Peyer's patch (tissue), 4 donors: ENCODE results near the gene AKT3. TPM values are rescaled to one million over a fixed set of nuclear protein-coding genes. Genes with fewer than 3 reads are reported as not detected.

ENCODE experiments used
- DNase-seq, 3 donors: peaks; one replicate each; pipeline ENCODE4 v3.0.0-alpha.2; 2017 to 2019
- H3K27ac ChIP-seq, 4 donors: fragments of 200-600 bp; sonication (generic); one replicate each; pipeline ENCODE4 v1.5.1; 2016 to 2019
- H3K27me3 ChIP-seq, 2 donors: fragments of 200-600 bp; sonication (generic); one replicate each; pipeline ENCODE4 v1.5.1; 2019
- H3K36me3 ChIP-seq, 3 donors: fragments of 200-600 bp; sonication (generic); one replicate each; pipeline ENCODE4 v1.5.1; 2016 to 2019
- H3K4me1 ChIP-seq, 4 donors: fragments of 200-600 bp; sonication (generic); one replicate each; pipeline ENCODE4 v1.5.1; 2016 to 2019
- H3K4me3 ChIP-seq, 4 donors: fragments of 200-600 bp; sonication (generic); 1 replicate in 3 of 4; 2 replicates in 1 of 4; pipeline ENCODE4 v1.5.1; 2016 to 2019; ENCODE audit warnings: mild to moderate bottlenecking in 1 of 4
- H3K9me3 ChIP-seq, 4 donors: fragments of 200-600 bp; sonication (generic); one replicate each; pipeline ENCODE4 v1.5.1; 2016 to 2019; ENCODE audit warnings: mild to moderate bottlenecking in 1 of 4
- POLR2A ChIP-seq, 2 donors: fragments of 450-650 bp; IDR thresholded peaks; one replicate each; pipeline ENCODE4 v1.5.1; 2017; ENCODE audit warnings: antibody characterized with exemption in 2 of 2, mild to moderate bottlenecking in 2 of 2, moderate library complexity in 2 of 2
- total RNA-seq, 4 donors: library from RNA; depleted of rRNA; stranded (reverse); fragments of >200 nt; gene quantifications; one replicate each; pipeline ENCODE4 v1.1.0, GENCODE V29; 2016
- TF ChIP-seq, protein P1 (sequence below), 6 experiments: fragments of 450-650 bp in 4 of 6; fragments of 200-600 bp in 2 of 6; sonication (generic) in 1 of 6; IDR thresholded peaks; one replicate each; pipeline ENCODE4 v1.5.1; 2017 to 2019; ENCODE audit warnings: antibody characterized with exemption in 6 of 6, mild to moderate bottlenecking in 3 of 6, moderate library complexity in 1 of 6

The AKT3 gene
- total RNA-seq, 4 donors from 2014 or later, result 4.4 to 71.8 (median 15.2) TPM

DNA sequence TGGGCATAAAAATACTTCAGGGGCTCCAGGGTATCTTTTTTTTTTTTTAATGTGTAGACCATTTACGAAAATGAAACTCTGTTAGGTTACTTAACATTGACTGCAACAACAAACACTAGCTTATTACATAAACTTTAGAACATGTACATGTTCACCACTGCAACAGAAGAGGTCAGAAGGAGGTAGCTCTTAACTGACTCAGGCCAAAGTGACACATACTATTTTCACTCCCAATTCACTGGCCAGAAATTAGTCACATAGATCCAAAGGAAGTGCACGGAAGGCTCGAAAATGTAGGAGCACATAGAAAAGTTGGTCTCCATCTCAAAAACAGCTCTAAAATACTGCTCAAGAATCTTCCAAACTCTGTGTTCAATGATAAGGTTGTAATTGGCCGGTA is 107.2 kb downstream of the AKT3 start:
- TF ChIP-seq, protein P1, sequence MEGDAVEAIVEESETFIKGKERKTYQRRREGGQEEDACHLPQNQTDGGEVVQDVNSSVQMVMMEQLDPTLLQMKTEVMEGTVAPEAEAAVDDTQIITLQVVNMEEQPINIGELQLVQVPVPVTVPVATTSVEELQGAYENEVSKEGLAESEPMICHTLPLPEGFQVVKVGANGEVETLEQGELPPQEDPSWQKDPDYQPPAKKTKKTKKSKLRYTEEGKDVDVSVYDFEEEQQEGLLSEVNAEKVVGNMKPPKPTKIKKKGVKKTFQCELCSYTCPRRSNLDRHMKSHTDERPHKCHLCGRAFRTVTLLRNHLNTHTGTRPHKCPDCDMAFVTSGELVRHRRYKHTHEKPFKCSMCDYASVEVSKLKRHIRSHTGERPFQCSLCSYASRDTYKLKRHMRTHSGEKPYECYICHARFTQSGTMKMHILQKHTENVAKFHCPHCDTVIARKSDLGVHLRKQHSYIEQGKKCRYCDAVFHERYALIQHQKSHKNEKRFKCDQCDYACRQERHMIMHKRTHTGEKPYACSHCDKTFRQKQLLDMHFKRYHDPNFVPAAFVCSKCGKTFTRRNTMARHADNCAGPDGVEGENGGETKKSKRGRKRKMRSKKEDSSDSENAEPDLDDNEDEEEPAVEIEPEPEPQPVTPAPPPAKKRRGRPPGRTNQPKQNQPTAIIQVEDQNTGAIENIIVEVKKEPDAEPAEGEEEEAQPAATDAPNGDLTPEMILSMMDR (IDR thresholded peaks at IDR 0.05), result no peak
- TF ChIP-seq POLR2A (IDR thresholded peaks at IDR 0.05), result no peak

DNA sequence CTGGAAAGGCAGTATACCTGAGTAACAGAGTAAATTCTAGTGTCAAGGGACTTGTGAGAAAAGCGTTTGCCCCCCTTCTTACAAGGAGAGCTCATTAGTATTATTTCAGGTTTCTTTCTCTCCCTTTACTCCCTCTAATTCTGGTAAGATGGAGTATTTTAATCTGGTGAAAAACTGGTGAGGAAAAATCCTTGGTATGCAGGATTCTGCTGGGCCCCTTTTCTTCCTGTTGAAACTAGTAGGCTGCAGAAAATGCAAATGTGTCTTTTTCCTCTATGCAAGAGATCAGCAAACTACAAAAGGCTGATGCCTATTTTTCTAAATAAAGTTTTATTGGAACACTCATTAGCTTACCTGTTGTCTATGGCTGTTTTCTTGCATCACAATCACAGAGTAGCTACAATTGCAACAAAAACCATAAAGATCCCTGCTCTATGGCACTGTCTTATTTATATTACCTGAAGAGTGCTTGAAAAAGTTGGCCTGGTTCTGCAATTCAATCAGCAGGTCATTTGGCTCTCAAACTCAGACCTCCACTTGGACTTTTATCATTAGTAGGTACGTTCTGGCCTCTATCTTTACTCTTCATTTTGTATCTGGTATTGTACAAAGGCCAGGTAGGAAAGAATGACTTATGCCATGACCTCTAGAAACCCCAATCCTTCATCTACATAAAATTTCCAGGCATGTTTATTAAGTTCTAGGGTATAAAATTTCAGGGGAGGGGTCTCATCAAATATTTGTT is 109.6 kb downstream of the AKT3 start:
- Histone ChIP-seq H3K27me3 (no peaks in the 10 kb centered on the region), H3K27ac (no peak overlapping the region)
- no peak for DNase-seq

More for the DNA sequence above, 107.2 kb downstream of the AKT3 start:
- no peak overlapping the region for H3K4me3 ChIP-seq
- H3K4me1 ChIP-seq, result no peaks in the 10 kb centered on the region
- H3K9me3 ChIP-seq, result no peaks in the 10 kb centered on the region
- DNase-seq, result no peak
- no peaks in the 10 kb centered on the region for H3K27me3 ChIP-seq
- H3K27ac ChIP-seq, result no peak overlapping the region
- H3K36me3 ChIP-seq, result no peaks in the 10 kb centered on the region

DNA sequence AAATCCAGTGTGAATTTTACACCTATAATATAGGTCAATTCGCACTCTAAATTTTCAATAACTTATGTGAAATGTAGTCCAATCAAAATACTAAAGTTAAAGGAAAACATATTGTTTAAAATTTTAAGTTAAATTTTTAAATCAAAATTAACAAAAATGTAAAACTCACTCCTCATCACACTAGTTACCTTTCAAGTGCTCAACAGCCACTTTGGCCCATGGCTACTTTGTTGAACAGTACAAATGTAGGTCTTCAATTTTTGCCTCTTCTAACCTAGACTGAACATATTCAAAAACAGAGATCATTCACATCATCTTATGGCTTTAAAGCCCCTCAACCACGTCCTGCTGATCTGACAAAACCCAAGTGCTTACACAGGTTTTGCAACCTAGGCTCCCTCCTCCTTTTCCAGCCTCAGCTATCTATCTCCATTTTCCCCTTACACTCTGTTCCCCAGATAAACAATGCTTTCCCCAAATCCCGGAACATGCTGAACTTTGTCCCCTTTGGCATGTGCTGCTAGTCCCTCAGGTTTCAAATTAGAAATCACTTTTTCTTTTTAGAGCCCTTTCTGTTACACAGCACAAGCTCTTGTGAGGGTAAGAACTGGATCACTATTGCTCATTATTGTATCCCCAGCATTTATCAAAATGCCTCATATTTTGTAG is 110.6 kb downstream of the AKT3 start:
- no peak for TF ChIP-seq POLR2A (IDR thresholded peaks at IDR 0.05)
- TF ChIP-seq, protein P1 (IDR thresholded peaks at IDR 0.05), result no peak
- Histone ChIP-seq H3K4me1 (no peaks in the 10 kb centered on the region), H3K9me3 (no peaks in the 10 kb centered on the region), H3K4me3 (no peak overlapping the region), H3K27me3 (no peaks in the 10 kb centered on the region), H3K36me3 (no peaks in the 10 kb centered on the region), H3K27ac (no peak overlapping the region)
- DNase-seq, result no peak

More for the DNA sequence above, 109.6 kb downstream of the AKT3 start:
- Histone ChIP-seq H3K9me3 (no peaks in the 10 kb centered on the region), H3K36me3 (no peaks in the 10 kb centered on the region), H3K4me3 (no peak overlapping the region), H3K4me1 (no peaks in the 10 kb centered on the region)
- no peak for TF ChIP-seq POLR2A (IDR thresholded peaks at IDR 0.05)
- TF ChIP-seq, protein P1 (IDR thresholded peaks at IDR 0.05), result no peak

DNA sequence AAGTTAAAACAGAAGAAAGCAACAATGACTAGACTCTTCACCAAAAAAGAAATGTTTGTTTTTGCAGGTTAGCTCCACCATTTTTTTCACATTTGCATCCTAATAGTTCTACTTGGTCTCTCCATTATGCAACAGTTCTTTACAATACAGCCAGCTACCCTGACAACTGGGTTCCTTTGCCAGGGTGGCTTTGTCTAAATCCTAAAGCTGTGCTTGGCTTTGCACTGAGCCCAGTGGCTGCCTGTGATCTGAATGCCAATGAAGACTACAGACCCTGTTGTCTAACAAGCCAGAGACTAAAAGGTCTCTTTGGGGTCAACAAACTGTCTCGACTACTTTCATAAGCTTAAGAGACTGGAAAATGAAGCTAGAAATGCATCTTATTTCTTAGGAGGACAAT is 112.0 kb downstream of the AKT3 start:
- Histone ChIP-seq H3K9me3 (no peaks in the 10 kb centered on the region), H3K27ac (no peak overlapping the region), H3K4me3 (no peak overlapping the region), H3K4me1 (no peaks in the 10 kb centered on the region), H3K36me3 (no peaks in the 10 kb centered on the region), H3K27me3 (no peaks in the 10 kb centered on the region)
- TF ChIP-seq POLR2A (IDR thresholded peaks at IDR 0.05), result no peak
- TF ChIP-seq, protein P1 (IDR thresholded peaks at IDR 0.05), result no peak
- no peak for DNase-seq

DNA sequence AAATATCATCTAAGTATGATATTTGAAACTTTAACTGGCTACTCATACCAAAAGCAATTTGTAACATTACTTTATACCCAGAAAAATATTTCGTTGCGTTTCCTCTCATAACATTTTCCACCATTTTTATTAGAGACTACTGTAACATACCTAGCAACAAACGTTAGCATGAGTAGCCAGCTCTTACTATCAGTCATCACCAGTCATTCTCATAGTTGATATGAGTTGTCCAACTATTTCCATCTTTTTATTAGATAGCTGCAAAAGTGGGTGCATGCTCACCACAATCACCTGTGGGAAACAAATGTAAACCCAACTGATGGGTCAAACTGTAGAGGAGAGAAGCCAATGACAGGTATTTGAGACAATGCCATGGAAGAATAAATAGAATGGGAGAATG is 114.6 kb downstream of the AKT3 start:
- H3K4me1 ChIP-seq, result no peaks in the 10 kb centered on the region
- no peaks in the 10 kb centered on the region for H3K27me3 ChIP-seq
- no peaks in the 10 kb centered on the region for H3K9me3 ChIP-seq
- DNase-seq, result no peak
- no peak overlapping the region for H3K27ac ChIP-seq
- no peak for TF ChIP-seq POLR2A (IDR thresholded peaks at IDR 0.05)
- TF ChIP-seq, protein P1 (IDR thresholded peaks at IDR 0.05), result no peak
- no peak overlapping the region for H3K4me3 ChIP-seq
- no peaks in the 10 kb centered on the region for H3K36me3 ChIP-seq
